Measurements from ENCODE around the gene HOXB6.

Gene HOXB6

DNA sequence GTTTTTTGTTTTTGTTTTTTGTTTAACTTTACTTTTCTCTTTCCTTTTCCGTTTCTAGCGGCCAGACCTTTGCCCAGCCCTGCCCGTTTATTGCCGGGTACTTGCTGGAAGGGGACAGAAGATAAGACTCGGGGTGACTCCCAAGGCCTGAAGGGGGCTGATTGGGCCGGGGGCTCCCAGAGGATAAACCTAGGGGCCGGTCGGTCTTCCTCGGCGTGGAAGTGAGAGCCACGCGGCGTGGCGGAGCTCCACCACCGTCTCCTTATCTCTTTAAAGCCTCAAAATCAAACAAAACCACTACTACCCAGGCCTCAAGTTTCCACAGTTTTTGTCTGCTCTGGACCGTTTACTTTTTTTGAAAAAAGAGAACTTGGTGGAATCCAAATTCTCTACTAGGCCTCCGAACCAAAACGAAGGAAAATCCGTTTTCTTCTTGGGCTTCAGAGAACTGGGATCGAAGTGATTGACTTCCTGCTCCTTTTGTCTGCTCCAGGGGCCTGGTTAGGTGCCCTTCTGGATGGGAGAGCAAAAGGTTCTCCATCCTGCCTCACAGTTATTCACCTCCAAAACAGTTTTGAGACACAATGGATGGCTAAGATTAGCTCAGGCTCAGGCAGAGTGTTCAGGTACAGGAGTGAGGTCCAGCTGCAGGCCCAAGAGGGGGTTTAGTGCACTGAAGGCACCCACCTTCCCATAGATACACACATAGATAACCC lies 29.9 kb upstream of the HOXB6 start:
- DNase-seq (ENCODE audit: low spot score) = no peak

DNA sequence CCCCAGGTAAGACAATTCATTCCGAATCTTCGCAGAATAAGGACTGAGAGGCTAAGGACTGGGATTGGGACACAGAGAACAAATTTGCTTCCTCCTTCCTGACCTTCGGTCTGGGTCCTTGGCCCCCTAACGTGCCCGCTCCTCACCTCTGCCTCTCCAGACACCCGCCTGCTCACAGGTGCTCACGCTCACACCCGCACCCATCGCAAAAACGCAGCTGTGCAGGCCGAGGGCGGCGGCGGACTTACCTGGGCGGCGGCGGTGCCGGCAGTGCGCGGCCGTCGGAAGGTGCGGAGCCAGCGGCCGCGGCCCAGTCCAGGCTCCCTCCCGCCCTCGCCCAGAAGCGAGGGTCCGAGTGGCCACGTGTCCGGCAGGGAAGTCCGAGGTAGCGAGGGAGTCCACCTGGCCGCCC lies 28.5 kb upstream of the HOXB6 start:
- no peak for DNase-seq (ENCODE audit: low spot score)

DNA sequence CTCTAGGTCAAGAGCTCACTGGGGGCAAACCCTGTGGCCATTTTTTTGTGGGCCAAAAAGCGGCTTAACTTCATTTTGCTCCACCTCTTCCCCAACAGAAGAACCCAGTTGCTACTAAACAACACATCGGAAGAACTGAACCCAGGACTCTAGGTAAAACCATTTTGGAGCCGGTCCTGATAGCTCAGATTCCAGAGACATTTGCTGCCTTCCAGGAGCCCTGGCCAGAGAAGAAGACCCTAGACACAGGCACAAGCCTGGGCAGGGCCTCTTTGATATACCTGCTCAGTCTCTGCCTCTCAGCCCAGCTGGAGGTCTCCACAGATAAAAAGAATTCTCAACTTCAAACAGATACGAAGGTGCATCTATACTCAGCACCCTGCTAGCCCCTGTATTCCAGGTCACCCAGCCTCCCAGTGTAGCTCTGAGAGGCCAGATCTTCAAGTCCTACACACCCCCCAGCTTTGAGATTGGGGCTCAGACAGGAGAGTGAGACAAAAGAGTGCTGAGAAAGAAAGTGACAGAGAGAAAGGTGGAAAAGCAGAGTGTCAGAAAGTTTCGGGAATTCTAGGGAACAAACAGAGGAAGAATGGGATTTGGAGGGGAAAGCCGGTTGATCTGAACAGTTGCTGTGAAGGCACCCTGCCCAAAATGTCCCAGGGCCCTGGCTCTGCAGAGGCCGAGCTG lies 27.9 kb upstream of the HOXB6 start:
- no peak for DNase-seq (ENCODE audit: low spot score)

DNA sequence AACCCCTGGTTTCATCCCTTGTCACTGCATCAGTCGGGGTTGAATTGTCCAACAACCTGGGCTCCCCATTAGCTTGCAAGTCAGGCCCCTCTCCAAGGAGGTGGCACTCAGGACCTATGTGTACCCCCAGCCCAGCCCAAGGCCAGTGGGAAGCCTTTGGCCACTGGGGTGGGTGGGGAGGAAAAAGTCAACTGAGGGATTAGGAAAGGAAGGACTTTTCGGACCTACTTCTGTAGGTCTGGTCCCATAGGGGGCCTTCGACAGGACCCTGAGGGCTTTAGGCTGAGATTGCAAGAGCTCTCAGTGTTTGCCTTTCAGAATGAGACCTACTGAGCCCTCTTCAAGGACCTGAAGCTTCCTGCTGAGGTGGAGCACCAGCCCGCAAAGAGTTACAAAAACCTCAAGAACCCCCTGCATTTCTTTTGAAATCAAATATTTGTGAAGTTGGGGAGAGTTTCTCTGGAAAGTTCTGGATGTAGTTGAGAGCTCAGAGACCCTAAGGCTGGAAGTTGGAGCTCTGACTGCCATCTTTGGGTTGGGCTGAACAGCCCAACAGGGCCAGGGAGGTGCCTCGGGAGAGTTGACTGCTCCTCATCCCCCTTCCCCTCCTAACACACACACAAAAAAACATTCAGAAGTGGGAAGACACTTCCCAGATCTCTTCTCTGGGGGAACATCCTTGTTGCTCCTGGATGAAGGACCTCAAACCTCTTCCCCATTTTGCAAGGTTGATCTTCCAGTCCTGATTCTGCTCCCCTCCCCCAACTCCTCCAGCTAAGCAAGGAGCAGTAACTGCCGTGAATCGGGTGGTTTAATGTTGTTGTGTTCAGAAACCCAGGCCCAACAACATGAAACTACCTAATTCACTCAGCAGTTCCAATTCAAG lies 27.1 kb upstream of the HOXB6 start:
- no peak for DNase-seq (ENCODE audit: low spot score)

DNA sequence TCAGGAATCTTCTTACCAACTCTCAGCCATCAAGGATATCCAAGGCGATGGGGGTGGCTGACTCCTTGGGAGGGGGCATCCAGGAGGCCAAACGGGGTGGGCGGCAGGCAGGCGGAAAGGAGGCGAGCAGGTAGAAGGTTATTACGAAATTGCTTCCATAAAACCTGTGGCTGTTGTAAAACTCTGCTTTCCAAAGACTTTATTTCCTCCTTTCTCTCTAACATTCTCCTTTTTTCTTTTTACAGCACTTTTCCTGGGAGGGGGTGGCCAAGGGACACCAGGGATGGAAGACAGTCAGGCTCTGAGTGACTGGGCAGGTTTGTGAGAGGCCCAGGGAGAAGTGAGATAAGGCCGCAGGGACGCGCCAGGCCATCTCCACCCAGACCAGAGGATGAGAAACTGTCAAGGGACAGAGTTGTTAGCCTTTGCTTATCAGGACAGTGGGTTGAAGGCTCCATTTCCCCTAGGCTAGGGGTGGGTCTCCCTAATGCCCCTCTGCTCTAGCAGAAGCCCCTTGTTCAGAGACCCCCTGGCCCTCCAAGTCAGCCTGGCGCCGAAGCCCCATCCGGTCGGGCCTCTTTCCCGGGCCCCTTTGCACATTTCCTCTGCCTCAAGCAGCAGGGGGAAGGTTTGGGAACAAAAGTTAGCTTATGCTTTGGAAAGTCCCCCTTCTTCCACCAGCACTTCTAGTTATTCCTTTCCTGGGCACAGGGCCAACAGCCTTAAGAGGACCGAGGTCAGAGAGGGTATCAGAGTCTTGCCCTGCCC lies 26.3 kb upstream of the HOXB6 start:
- DNase-seq (ENCODE audit: low spot score) = no peak

DNA sequence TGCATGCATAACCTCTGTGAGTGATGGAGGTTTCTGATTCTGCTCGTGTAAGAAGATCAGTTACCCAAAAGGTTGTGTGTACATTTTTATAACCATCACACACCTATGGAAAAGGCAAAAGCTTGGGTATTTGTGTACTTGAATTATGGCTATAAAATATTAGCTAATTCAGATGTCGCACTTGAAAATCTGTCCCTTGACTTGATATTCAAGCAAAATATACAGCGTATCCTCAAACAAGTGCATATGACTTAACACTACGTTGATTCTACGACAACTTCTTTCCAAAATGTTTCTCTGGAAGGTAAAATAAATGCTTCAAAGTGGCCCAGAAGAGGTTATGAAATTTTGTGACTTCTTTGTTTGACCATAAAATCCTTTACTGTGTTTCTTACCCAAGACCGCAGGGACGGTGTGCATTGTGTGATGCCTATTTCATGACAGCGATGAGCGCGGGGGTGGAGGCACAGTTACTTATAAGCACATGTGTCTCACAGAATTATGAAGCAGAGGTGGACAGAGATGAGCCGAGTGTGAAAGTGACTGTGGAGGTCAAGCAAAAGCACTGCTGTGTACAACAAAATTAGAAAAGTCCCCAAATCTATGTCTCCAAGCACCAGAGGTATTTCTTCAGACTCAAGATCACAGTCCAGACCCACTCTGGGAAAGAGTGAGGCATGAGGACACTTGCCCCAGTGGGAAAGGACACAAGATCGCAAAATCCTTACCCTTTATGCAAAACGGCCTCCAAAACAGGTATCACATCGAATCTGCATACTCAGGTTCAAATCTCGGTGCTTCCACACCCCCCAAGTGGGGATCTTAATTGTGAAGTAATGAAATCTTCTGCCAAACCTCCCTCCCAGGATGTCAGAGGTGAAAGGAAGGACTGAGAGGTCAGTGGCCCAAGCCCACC lies 25.5 kb upstream of the HOXB6 start:
- DNase-seq (ENCODE audit: low spot score) = no peak

DNA sequence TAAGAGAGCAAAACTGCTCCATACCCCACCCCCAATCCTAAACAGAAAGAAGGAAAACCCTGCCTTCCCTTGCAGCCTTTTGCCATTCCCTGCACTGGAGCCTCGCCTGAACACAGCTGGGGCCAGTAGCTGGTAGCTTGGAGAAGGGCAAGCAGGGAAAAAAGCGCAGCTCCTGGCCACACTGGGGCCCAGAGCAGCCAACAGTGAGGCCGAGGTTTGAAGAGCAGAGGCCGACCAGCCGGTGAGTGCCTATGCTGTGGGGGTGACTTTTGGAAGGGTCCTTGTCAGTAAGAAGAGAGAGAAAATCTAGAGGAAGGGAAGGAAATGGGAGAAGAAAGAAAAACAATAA lies 24.6 kb upstream of the HOXB6 start:
- no peak for DNase-seq (ENCODE audit: low spot score)

DNA sequence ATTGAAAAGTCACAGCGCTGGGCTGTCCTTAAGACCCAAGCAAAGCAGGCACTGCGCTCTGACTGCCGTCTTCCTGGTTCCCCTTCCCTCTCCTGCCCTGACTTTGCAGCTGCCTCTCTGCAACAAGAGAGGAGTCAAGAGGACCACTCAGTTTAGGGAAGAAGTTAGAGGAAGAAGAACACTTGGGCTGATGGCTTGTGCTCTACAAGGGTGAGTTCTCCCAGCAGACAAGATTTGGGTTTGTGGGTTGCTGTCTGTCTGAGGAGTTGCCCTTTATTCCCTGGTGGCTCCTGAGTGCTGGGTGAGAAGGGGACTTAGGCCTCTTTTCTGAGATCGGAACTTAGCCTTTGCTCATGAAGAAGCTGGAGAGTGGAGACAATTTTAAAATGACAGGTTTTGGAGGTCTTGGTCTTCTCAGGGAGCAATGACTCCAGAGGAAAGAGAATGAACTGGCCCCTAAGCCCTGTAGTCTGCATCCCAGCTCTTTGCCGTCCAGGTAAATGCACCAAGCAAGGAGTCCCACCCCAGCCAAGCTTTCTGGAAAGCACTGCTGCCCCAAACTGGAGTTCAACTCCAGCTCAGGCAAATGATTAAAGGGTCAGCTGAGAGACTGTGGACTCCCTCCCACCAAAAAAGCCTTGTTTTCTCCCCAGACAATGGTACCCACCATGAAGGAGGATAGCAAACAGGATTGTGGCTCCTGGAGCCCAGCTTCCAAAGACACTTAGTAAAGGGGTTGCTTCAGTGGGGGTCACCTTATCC lies 24.0 kb upstream of the HOXB6 start:
- DNase-seq (ENCODE audit: low spot score) = no peak

DNA sequence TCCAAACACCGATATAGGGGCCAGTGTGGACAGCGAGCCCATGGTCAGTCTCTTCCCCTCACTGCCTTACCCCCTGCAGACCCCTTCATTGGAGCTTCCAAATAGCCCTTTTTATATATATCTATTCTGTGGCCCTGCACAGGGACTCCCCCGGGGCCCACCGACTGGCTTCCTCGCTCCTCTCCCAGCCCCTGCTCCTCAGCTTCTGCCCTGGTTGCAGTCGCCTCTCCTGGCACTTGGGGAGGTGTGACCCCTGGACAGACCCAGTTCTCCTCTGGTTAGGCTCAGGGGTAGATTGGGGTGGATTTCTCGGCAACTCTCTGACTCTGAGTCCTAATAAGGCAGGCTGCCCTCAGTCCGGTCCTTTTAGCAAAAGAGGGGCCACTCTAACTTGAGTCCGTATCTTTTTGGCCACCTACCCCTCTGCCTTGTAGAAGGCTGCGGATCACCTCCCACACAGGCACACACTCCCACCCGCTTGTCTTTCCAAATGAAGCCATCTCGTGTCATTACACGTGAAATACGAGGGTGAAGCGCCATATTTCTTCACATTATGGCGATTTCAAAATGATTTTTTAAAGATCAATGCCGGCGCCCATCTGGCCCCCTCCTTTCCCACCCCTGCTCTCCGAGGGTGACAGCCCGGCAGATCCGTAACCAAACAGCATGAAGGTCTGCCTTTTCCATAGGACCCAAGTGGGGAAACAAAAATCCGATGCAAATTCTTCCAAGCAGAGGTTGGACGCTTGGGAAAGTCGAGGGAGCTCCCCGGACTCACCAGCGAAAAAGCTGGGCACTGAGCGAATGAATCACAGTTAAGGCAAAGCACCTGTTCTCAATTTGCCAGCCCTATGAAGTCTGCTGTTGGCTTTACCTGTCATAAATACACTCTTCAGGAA lies 23.1 kb upstream of the HOXB6 start:
- no peak for DNase-seq (ENCODE audit: low spot score)

DNA sequence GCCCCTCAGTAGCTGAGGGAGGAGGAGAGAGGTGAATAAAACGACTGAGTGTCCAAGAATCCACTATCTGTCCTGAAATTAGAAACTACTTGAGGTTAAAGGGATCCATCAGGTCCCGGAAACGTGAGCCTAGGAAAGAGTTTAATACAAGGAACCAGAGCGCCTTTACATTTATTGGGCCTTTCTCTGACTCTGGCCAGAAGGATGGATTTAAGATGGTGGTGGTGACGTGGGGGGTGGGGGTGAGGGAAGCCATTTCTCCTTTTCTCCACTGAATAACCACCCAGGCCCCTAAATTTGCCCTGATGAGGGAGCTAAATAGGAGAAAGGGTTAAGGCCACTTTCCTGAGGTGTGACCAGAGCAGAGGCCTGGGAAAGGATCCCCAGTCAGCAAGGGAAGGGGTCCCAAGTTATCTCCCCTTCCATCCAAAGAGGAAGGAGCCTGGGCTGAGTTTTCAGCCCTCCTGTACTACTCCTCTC lies 22.4 kb upstream of the HOXB6 start:
- no peak for DNase-seq (ENCODE audit: low spot score)

DNA sequence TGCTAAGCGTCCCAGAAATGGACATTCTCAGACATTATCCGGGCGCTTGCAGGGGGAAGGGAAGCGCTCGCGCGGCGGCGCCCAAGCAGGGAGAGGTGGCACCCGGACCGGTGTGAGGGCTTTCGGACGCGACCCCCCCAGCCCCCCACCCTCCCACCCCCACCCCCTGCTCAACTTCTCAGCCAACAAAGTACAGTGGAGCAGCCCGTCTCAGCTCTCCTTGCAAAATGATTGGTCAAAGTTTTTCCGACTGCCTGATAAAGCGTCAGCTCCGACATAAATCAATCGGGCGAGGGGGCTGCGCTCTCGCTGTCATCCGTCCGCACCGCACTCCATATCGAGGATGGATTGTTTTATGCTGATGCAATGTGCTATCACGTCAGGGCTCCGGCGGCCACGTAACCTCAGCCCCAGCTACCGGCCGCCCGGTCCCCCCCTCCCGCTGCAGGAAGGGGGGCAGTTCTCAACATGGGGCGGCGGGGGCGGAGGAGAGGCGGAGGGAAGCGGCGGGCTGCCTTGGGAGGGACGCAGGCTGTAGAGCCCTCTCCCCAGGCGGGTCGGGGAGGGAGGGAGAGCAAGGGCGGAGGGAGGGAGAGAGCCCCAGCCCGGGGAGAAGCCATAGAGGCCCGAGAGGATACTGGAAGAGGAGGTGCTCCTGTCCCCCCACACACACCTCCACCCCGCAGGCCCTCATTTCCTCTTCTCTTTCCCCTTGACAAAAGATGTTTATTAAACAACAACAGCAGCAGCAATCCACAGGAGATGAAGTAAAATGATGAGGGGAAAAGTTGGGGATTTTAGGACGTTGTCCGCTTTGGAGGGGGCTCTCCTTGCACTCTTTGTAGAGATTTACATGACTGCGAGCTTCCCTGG lies 21.7 kb upstream of the HOXB6 start, which contains the start of gene HOXB9:
TSS of gene HOXB9 (minus strand) at position 114 of the 873 bp plus-strand sequence. CDS start at position 25, 89 bp downstream.
- no peak for DNase-seq (ENCODE audit: low spot score)

DNA sequence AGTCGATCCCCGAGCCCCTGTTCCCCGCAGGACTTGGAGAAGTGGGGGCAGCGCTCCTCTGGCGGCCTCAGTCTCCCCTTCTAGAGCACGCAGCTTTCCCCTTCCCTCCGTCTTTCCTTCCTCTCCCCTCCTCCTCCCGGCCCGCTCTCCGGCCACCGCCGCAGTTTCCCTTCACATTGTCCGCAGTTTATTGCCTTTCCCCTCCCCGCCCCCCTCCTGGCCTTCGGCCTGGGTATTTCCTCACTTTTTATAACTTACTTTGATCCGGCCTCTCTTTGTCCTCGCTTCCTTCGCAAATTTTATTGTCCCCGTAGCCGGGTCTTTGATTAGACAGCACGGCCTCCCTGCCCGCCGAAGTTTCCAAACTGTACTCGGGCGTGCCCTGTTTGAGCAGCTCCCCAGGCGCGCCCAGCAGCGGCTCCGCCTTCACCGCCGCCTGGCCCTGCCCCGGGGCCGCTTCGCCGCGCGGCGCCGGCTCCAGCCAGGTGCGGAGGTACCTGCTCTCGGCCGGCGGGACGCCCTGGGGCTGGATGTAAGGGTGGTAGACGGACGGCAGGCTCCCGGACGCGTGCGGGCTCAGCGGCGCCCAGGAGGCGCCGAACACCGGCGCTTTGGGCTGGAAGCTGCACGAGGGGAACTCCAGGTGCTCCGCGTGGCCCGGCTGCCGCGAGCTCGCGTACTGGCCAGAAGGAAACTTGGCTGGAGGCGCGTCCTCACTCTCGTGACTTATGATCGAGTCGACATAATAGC lies 20.9 kb upstream of the HOXB6 start:
- no peak for DNase-seq (ENCODE audit: low spot score)

DNA sequence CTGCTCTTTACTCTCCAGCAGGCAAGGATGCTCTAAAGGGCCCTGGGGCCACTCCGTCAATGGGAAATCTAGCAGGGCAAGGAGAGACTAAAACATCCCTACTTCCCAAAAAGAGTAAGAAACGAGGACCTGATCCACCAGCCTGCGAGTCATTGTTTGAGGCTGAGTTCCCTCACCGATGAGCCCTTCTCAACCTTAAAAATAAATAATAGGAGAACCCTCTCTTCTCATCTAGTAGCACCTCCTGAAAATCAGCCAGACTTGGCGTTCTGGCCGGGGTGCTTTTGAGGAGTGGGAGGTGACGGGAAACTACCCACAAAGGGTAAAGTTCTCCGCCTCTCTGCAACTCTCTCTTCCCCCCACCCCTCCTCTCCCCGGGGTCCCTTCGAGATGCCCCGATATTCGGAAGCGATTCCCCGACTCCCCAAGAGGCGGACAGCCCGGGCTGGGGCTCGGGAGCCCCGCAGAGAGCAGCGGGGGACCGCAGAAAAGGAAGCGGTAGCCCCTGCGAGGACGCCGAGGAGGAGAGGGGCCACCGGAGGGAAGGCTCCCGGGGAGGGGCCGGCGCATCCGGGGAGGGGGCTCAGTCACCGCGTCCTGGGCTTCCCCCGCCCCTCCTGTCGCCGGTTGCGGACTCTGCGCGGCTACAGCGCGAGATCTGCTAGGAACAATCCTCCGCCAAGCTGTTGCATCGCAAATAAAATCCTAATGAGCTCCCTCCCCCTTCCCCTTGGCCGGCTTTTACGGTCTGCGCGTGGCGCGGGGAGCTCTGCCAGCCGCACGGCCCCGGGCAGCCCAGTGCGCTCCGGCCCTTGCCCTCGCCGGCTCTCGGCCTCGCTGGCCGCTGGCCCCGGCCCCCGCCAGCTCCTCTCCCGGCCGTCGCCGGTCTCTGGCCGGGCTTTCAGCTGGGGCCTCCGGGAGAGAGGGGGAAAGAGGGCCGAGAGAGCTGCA lies 20.0 kb upstream of the HOXB6 start:
- DNase-seq (ENCODE audit: low spot score) = no peak

DNA sequence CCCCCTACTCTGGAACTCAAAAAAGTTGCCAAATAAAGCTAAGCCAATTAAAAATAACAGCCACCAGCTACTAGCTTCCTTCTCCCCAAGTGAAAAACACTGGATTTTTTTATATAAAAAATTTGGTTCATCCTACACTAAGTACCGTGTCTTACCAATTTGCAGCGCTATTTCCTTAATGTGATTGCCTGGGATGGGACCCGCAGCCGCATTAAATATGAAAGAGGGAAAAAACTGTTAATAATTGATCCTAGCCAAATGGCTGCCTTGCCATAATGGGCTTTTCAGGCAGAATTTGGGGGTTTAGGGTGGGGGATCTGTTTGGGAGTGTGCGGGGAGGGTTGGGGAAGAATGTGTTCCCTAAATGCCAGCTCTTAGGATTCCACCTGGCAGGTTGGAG lies 19.3 kb upstream of the HOXB6 start:
- no peak for DNase-seq (ENCODE audit: low spot score)

DNA sequence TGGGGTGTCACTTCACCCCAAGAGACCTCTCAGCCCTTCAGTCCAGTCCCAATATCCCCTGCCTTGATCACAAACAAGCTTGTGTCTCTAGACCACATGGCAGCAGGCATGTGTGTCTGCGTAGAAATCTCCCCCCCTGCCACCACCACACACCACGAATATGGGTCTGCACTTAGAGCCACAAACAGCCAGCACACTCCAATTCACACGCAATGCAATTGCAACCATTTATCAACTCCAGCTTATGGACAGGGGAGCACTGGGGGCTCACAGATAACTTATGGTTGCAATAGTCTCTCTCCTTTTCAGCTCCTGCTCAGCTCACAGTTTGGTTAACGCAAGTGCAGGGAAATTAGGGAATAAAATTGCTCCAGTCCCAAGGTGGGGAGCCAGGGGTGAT lies 18.8 kb upstream of the HOXB6 start:
- no peak for DNase-seq (ENCODE audit: low spot score)

DNA sequence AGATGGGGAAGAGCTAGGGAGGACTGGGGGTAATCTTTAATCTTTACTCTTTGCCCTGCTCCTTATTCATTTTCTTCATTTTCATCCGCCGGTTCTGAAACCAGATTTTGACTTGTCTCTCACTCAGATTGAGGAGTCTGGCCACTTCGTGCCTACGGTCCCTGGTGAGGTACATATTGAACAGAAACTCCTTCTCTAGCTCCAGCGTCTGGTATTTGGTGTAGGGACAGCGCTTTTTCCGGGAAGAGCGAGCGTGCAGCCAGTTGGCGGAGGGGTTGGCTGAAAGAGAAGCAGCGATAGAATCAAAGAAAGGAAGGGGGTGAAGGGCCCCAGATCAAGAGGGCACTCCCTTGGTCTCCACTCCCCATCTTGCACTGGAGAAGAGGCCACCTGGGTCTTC lies 18.1 kb upstream of the HOXB6 start:
- DNase-seq (ENCODE audit: low spot score) = no peak

Measured in SK-N-DZ (cell line).